SH-SY5Y (cell line): ENCODE results near the gene LAMC3.

Experiments
- GATA2 ChIP-seq: IDR thresholded peaks from 2 replicates; pipeline ENCODE4 v1.6.1; 2011; ENCODE audit warnings: mild to moderate bottlenecking, low read depth, low read length
- GATA3 ChIP-seq: IDR thresholded peaks from 2 replicates; pipeline ENCODE4 v1.6.1; 2011; ENCODE audit warnings: low read depth, mild to moderate bottlenecking, low read length, moderate library complexity

- TF ChIP-seq GATA3 (no peak), GATA2 (no peak)
These were observed 17.2 kb downstream of the LAMC3 start for GRCh38 chr9:131025953-131026858.
